Activated CD4-positive, CD25-positive, alpha-beta regulatory T cell treated with anti-CD3 and anti-CD28 coated beads, Interleukin-2, amount 50 U/mL, for 16 hours (primary cell): ENCODE results near the gene NOC2L.
"Not testable (repeated sequence)": the region's sequence is repeated elsewhere in the genome, so short reads cannot be mapped to it uniquely, and the experiment has no call there.

Experiments used
- DNase-seq: peaks from one replicate; pipeline ENCODE4 v3.0.0-alpha.2; 2020; ENCODE audit warnings: low read depth, low spot score

NOC2L gene

DNA sequence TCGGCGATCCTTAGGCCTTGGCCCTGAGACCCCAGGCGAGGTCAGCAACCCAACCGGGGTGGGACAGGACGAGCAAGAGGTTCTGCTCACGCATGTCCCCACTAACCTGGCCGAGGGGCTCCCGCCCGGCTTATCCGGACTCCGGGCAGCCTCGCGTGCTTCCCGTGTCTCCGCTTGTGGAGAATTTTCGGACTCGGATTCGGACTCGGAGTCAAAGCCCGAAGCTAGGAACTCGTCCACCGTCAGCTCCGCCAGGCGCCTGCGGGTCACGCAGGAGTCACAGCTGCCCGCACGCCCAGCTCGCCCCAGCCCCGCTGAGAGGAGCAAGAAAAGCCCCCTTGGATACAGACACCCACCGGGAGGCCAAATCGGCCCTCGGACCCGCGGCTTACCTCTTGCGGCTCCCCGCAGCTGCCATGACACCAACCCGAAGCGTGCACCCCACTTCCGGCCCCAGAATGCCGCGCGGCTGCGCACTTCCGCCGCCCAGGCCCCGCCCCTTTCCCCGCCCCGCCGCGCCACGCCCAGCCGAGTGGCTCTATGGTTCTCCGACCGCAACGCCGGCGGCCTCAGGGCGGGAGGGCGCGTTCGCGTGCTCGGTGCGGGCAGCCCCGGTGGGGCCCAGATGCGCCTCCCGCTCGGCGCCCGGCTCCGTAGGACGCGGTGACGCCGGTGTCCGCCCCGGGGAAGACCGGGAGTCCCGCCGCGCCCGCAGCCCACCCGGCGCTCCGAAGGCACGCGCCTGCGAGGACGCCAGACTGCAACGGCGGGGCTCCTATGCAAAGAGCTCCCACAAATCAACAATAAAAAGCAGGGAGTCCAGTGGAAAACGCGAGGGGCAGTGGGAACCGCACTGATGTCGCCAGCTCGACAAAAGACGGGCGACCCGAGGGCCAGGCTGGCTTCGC lies at the start of gene NOC2L:
Gene NOC2L, minus strand, starts transcription at position 434 of the 908 bp plus-strand sequence. Its CDS starts 16 bp downstream, at position 418.
- DNase-seq = peak; percentile 92

GRCh38 chr1:1006305-1007159 lies 47.5 kb upstream of the NOC2L start:
- DNase-seq = no peak

DNA sequence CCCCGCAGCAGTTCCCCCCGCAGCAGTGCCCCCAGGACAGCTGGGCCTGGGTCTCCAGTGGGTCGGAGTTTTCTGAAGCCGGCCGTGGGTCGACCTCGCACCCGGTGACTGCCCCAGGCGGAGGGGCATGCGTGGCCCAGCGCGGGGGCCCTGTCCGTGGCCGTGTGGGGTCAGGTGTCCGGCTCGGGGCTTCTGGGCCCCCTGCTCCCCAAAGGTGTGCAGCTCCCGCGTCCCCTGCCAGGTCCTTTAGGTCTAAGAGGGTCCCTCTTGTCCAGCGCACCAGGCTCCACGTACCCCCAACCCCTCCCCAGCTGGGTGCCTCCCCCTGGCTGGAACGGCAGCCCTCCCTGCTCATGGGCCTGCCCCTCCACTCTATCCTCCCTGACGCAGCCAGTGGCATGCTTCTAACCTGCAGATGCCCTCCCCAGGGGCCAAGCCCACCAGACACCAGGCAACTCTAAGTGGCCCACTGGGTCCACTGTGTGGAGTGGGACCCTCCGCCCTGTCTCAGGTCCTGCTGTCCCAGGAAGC lies 46.8 kb upstream of the NOC2L start:
- DNase-seq = no peak

DNA sequence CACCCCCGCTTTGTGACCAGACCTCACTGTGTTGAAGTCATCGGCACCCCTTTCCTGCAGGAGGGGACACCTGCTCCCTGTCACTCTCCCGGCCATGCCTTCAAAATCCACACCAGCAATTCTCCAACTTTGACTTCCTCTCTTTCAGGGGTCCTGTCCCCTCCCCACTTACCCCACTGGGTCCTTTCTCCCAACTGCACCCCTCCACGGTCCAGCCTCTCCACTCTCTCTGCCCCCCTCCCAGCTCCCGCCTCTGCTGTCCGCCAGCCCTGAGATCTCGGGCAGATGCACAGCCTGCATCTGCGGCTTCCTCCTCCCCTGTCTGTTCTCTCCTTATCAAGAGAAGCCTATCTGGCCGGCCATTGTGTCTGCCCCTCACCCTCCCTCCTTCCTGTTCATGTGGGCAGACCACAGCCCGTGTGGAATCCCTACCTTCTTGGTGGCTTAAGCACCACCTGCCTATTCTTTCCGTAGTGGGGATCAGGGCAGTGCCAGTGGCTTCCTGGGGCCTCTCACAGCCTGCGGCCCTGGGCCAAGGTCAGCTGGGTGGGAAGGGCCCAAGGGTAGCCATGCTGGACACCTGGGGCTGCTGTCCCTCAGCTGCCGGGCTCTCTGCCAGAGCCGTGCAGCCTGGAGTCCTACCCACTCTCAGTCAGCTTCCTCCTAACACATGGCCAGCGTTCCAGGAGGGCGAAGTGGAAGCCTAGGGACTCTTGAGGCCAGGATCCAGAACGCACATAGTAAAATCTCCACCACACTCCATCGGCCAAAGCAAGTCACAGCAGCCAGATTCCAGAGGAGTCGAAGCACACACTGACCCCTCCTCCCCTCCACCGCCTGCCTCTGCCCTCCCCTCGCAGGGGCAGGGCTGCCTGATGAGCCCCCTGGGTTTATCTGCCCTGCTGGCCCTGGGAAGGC lies 46.0 kb upstream of the NOC2L start:
- DNase-seq = no peak

- no peak for DNase-seq
These were observed 45.3 kb upstream of the NOC2L start for GRCh38 chr1:1004420-1004779.

- DNase-seq = no peak
These were observed 44.8 kb upstream of the NOC2L start for GRCh38 chr1:1003618-1004419.

DNA sequence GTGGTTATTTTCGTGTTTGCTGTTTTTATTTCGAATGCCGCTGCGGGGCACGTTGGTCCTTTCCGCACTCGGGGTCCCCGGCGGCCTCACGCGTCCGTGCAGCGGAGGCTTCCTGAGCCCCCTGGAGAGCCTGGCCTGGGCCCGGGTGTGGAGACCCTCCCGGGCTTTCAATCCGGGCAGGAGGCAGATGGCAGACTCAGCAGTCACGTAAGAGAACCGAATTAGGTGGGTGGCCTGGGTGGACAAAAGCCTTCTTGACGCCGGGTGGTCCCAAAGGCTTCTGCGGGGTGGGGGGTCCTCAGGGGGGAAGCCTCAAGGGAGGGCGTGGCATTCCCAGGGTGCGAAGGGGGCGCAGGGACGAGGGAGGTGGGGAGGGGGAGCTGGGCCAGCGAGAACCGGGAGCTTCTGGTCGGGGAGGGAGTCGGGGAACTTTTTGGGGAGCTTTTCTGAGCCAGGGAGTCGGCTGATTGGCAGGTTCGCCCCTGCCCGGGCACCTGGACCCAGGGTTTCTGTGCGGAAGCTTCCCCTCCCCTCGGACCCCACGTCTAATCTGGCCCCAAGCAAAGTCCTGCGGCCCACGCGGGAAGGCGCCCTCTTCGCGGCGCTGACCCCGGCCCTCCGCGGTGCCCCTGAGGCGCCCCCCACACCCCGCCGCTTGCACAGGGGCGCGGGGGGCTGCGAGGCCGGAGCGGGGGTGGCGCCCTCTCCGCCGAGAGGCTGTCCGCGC lies 42.2 kb upstream of the NOC2L start:
- DNase-seq = no peak

GRCh38 chr1:1000357-1001056 lies 41.5 kb upstream of the NOC2L start:
- peak; percentile 40 for DNase-seq

GRCh38 chr1:999725-1000356 lies 40.8 kb upstream of the NOC2L start, which contains the start of gene HES4:
HES4 (minus strand) TSS chr1:1000097; CDS start chr1:999973, 124 bp downstream.
- no peak for DNase-seq

DNA sequence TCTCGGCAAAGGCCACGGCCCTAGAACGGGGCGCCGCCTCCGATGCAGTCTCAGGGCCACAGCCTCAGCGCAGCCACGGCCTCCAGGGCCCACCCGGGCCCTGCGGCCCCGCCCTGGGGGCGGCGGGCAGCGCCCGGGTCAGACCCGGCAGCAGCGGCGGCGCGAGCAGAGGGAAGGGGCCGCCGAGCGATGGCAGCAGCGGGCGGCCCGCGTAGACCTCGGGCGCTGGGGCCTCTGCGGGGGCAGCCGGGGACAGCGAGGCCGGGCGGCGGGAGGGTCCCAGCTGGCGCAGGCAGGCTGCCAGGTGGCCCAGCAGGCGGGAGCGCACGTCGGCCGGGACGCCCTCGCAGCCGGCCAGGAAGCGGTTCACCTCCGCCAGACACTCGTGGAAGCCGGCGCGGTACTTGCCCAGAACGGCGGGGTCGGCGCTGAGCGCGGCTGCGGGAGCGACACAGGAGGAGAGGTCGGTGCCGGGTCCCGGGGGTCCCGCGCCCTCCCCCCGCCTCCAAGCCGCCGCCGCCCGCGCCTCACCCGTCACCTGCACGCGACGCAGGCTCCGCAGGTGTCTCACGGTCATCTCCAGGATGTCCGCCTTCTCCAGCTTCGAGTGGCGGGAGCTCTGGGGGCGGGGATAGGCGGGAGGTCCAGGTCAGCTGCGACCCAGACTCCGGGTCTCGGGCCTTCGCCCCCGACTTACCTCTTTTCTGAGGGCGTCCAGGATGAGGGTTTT lies 40.1 kb upstream of the NOC2L start:
- DNase-seq = no peak

DNA sequence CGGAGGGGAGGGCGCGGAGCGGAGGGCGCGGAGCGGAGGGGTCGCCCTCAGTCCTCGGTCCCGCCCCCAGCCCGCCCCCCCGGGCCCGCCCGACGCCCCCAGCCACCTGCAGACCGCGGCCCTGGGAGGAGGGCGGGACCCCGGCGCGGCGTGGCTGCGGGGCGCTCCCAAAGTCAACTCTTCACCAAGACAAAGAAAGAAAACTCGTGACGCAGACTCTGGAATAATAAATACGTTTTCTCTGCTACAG lies 39.6 kb upstream of the NOC2L start:
- no peak for DNase-seq

GRCh38 chr1:997993-998744 lies 39.1 kb upstream of the NOC2L start:
- DNase-seq = no peak

GRCh38 chr1:997713-997992 lies 38.6 kb upstream of the NOC2L start:
- DNase-seq = no peak

DNA sequence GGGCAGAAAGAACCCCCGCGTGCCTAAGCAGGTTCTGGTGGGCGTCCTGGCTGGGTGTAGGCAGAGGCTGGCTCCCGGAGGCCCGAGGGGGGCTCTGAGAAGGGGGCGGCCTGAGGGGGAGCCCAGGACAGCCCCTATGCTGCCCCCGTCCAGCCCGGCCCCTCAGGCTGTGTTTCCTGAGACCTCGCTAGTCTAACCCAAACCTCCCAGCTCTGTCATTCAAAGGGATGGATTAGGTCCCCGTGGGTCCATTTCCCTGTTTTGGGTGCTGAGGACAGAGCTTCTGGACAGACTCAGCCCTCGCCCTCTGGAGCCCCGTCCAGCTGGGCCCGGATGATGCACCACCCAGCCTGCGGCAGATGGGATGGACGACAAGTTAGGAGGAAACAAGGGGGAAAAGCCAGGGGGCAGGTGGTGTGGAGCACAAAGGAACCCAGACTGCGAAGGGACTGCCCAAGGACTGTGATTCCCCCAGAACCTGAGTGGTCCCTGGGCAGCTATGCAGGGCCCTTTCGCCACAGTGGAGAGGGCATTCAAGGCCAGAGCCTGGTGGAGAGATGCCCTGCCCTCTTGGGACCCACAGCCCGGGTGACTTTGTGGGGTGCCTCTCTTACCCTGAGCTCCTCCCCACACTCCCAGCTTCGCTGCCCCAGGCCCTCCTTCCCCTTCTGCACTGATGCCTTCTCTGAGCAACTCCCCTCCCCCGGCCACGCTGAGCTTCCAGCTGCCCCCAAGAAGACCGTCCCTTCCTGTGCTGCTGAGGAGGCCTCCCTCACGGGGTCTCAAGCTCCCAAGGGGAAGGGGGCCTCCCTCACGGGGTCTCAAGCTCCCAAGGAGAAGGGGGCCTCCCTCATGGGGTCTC lies 38.0 kb upstream of the NOC2L start:
- no peak for DNase-seq

DNA sequence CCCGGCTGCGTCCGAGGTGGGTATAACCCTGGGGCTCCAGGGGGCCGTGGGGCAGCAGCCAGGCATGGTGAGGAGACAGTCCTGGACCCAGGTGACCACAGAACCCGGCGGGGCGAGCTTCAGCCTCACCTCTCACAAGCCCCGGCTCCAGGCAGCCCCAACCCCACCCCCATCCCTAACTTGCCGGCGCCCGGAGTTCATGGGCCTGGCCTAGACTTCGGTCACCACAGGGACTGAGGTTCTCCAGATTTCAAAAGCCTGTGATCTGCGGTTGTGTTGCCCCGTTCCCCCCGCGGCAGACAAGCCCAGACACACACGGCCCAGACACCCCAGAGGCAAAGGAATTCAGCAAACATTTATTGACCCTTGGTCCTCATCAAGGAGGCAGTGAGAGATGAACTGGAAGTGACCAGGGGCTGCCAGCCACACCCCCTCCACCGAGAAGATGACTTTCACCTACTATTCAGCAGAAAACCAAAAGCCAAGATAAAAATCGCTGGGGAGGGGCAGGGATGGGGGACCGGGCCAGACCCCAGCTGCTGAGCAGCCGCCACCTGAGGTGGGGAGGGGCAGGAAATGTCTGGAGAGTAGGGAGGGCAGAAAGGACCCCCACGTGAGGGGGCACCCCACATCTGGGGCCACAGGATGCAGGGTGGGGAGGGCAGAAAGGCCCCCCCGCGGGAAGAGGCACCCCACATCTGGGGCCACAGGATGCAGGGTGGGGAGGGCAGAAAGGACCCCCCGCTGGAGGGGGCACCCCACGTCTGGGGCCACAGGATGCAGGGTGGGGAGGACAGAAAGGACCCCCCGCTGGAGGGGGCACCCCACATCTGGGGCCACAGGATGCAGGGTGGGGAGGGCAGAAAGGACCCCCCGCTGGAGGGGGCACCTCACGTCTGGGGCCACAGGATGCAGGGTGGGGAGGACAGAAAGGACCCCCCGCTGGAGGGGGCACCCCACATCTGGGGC lies 36.9 kb upstream of the NOC2L start:
- DNase-seq = no peak

DNA sequence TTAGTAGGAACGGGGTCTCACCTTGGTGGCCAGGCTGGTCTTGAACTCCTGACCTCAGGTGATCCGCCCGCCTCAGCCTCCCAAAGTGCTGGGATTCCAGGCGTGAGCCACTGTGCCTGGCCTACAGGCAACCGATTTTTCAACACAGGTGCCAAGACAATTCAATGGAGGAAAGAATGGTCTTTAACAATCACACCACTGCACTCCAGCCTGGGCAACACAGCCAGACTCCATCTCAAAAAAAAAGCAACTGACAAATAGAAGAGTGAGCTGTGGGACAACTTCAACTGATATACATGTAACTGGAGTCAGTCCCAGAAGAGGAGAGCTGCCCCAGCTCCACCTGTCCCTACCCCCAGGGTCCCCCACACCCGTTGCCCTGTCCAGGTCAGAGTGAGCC lies 35.5 kb upstream of the NOC2L start:
- DNase-seq = not testable (repeated sequence)
